AG10803 (cell line): ENCODE data around the gene MARCOL.

Experiments used
- DNase-seq: peaks from one replicate; pipeline ENCODE4 v3.0.0; 2010; ENCODE audit warnings: low read depth
- H3K4me3 ChIP-seq: 2 replicates; pipeline ENCODE4 v1.5.1; 2011; ENCODE audit warnings: mild to moderate bottlenecking, low read length, control low read depth
- CTCF ChIP-seq: conservative IDR thresholded peaks from 2 replicates; pipeline ENCODE4 v1.5.1; 2011; ENCODE audit warnings: mild to moderate bottlenecking, low read length, control low read depth, inconsistent platforms

MARCOL gene

GRCh38 chr5:148228392-148228984 lies 9.8 kb upstream of the MARCOL start:
- H3K4me3 ChIP-seq = no peak overlapping the region
- TF ChIP-seq CTCF = no peak
- DNase-seq = no peak

- DNase-seq = no peak
- no peak overlapping the region for H3K4me3 ChIP-seq
- TF ChIP-seq CTCF = no peak
Observed at GRCh38 chr5:148229840-148230239, 8.5 kb upstream of the MARCOL start.

- no peak overlapping the region for H3K4me3 ChIP-seq
Observed at GRCh38 chr5:148230240-148230639, 8.1 kb upstream of the MARCOL start.

GRCh38 chr5:148237785-148238417 lies 424 bp upstream of the MARCOL start:
- DNase-seq = no peak
- no peak overlapping the region for H3K4me3 ChIP-seq
- TF ChIP-seq CTCF = no peak

More at GRCh38 chr5:148230240-148230639, 8.1 kb upstream of the MARCOL start:
- TF ChIP-seq CTCF = no peak
- DNase-seq = no peak

GRCh38 chr5:148248894-148249293 lies 10.6 kb downstream of the MARCOL start:
- no peak for DNase-seq
- no peak for TF ChIP-seq CTCF
- H3K4me3 ChIP-seq = no peak overlapping the region

GRCh38 chr5:148255456-148255855 lies 17.1 kb downstream of the MARCOL start:
- TF ChIP-seq CTCF = no peak
- no peak overlapping the region for H3K4me3 ChIP-seq
- DNase-seq = no peak

- no peak for DNase-seq
- no peak for TF ChIP-seq CTCF
- H3K4me3 ChIP-seq = no peak overlapping the region
Observed at GRCh38 chr5:148259288-148259687, 21.0 kb downstream of the MARCOL start.
